ENCODE results near the gene VWA5B1.

The VWA5B1 gene

DNA sequence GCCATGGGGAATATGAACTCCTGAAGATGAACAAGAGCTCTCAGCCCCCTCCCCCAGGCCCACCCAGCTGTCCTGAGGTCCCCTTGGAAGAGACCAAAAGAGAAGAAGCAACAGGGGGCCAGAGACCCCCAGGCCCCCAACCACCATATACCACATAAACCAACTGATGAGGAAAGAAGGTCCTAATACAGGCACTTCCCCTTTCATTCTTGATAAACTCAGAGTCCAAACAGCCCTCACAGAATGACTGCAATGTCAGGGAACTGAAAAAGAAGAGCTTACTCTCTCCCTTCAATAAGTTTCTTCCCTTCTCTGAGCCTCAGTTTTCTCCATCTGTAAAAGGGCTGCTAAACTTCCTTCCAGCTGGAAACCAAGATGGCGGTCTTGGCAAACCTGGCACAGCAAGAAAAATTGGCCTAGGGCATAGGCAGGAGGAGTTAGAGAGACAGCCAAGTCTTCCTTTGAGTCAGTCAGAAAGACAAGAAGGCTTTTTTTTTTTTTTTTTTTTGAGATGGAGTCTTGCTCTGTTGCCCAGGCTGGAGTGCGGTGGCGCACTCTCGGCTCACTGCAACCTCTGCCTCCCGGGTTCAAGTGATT, 90.5 kb downstream of the VWA5B1 start:
- TF ChIP-seq, protein P1, sequence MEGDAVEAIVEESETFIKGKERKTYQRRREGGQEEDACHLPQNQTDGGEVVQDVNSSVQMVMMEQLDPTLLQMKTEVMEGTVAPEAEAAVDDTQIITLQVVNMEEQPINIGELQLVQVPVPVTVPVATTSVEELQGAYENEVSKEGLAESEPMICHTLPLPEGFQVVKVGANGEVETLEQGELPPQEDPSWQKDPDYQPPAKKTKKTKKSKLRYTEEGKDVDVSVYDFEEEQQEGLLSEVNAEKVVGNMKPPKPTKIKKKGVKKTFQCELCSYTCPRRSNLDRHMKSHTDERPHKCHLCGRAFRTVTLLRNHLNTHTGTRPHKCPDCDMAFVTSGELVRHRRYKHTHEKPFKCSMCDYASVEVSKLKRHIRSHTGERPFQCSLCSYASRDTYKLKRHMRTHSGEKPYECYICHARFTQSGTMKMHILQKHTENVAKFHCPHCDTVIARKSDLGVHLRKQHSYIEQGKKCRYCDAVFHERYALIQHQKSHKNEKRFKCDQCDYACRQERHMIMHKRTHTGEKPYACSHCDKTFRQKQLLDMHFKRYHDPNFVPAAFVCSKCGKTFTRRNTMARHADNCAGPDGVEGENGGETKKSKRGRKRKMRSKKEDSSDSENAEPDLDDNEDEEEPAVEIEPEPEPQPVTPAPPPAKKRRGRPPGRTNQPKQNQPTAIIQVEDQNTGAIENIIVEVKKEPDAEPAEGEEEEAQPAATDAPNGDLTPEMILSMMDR (IDR thresholded peaks at IDR 0.05; ENCODE audit: low read depth, low read length) = no peak
- no peak overlapping the region for H3K4me3 ChIP-seq (replicated peaks in 1 of 2; ENCODE audit: low read depth in 2 of 2, low read length in 2 of 2)
- DNase-seq (ENCODE audit: low read depth in 2 of 2) = peak in 1 of 2 donors; percentile 4

DNA sequence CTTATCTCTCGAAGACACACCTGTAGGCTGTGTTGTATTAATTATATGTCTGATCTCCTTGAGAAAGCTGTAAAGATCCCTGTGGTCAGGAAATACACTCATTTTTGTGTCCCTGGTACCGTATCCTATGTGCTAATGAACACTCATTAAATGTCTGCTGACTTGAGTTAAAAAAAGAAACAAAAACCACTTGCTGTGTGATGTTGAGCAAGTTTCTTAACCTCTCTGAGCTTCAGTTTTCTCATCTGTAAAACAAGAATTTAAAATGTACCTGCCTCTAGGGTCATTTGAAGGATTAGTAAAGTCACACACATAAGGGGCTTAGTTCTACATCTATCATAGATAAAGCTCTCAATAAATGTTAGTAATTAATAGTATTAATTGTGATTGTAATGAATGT, 91.3 kb downstream of the VWA5B1 start:
- TF ChIP-seq, protein P1 (IDR thresholded peaks at IDR 0.05; ENCODE audit: low read depth, low read length) = no peak
- no peak for DNase-seq (ENCODE audit: low read depth in 2 of 2)

DNA sequence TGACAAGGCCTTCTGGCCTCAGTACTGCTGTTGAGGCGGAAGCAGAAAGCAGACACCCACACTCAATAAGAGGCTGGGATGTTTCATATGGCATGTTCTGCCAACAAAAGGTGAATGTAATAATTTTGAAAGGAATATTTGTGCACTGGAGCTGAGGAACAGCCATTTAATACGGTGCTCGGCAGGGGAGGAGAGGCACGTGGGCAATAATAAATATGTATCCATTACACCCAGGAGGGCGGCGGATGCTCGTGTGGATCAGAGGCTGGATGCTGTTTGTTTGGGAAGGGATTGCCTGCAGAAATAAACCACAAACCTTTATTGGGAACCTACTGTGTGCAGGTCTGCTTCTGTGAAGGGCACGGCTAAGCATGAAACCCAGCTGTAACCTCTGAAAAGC, 92.0 kb downstream of the VWA5B1 start:
- no peak for DNase-seq (ENCODE audit: low read depth in 2 of 2)
- H3K4me3 ChIP-seq (replicated peaks in 1 of 2; ENCODE audit: low read depth in 2 of 2, low read length in 2 of 2) = no peak overlapping the region
- TF ChIP-seq, protein P1 (IDR thresholded peaks at IDR 0.05; ENCODE audit: low read depth, low read length) = no peak

More for the DNA sequence above, 91.3 kb downstream of the VWA5B1 start:
- no peak overlapping the region for H3K4me3 ChIP-seq (replicated peaks in 1 of 2; ENCODE audit: low read depth in 2 of 2, low read length in 2 of 2)

DNA sequence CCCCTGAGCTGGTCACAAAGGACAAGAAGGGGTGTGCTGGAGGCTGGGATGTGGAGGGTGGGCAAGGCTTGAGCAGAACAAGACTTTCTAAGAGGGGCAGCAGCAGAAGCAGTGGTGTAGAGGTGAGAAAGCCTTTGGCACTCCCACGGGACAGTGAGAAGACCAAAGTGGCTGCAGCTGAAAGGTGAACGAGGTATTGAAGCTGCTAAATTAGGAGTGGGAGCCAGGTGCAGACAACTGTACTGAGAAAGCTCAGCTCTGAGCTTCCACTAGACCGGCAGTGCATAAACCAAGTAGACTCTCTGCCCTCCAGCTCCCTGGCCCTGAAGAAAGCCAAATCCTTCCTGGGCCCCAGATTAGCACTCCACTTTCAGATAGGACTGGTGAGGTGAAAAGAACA, 93.0 kb downstream of the VWA5B1 start:
- H3K4me3 ChIP-seq (replicated peaks in 1 of 2; ENCODE audit: low read depth in 2 of 2, low read length in 2 of 2) = no peak overlapping the region
- TF ChIP-seq, protein P1 (IDR thresholded peaks at IDR 0.05; ENCODE audit: low read depth, low read length) = no peak
- no peak for DNase-seq (ENCODE audit: low read depth in 2 of 2)

DNA sequence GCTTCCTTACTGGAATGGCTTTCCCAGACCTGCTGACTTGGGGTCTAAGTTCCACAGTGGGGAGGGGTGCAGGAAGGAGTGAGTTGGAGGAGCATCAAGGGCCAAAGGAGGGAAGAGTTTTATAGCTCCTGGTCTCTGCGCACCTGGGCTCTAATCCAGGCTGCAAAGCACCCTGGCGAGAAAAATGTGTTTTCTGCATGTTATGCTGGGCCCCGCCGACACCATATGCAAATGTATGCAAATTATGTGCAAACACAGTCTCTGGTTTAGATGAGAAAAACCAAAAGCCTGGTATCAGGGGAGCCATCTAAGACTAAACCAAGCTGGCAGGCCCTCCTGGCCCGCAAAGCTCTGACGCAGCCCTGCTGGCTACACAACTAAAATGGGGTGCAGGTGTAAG, 95.0 kb downstream of the VWA5B1 start:
- DNase-seq (ENCODE audit: low read depth in 2 of 2) = no peak
- TF ChIP-seq, protein P1 (IDR thresholded peaks at IDR 0.05; ENCODE audit: low read depth, low read length) = no peak
- no peak overlapping the region for H3K4me3 ChIP-seq (replicated peaks in 1 of 2; ENCODE audit: low read depth in 2 of 2, low read length in 2 of 2)

DNA sequence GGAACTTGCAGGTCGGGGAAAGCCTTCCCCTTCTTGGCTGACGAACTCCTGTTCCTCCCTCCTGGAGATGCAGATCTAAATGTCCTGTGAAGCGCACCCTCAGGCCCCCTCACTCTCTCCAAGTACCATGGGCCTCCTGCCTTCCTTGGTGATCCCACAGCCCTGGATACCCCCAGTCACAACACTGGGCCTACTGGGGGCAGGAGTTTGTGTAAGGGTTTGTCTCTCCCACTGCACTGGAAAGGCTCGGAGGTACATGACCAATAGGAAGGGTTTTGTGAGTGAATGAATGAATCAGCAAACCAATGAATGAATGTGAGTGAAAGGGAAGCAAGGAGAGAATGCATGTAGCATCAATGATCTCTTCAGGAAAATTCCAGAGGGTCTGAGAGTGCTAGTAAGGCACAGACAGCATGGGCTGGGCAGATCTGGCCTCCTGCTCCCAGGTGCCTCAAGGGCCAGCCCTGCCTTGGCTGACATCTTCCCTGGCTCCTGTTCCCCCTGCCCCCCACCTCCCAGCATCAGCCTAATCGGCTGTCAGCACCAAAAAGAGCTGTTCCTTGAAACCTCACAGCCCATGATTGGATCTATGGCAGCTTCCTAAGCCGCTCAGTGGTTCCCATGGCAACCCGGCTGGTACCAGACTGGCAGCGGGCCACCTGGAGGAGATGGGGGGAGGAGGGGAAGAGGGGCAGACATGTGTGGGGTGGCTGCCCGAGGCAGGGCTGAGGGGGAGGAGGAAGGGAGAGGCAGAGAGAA, 95.8 kb downstream of the VWA5B1 start:
- no peak overlapping the region for H3K4me3 ChIP-seq (replicated peaks in 1 of 2; ENCODE audit: low read depth in 2 of 2, low read length in 2 of 2)
- no peak for DNase-seq (ENCODE audit: low read depth in 2 of 2)
- TF ChIP-seq, protein P1 (IDR thresholded peaks at IDR 0.05; ENCODE audit: low read depth, low read length) = no peak

All from cardiac fibroblast (primary cell).